ENCODE measurements around the gene NOD2. TPM values are rescaled to one million over a fixed set of nuclear protein-coding genes. Genes with fewer than 3 reads are reported as not detected.

Gene NOD2
- total and polyA plus RNA-seq, 2 of the 13 experiments (the other 11 are each of a cell fraction or from before 2014, with no cell fraction given): 0.27 to 0.81 TPM

DNA sequence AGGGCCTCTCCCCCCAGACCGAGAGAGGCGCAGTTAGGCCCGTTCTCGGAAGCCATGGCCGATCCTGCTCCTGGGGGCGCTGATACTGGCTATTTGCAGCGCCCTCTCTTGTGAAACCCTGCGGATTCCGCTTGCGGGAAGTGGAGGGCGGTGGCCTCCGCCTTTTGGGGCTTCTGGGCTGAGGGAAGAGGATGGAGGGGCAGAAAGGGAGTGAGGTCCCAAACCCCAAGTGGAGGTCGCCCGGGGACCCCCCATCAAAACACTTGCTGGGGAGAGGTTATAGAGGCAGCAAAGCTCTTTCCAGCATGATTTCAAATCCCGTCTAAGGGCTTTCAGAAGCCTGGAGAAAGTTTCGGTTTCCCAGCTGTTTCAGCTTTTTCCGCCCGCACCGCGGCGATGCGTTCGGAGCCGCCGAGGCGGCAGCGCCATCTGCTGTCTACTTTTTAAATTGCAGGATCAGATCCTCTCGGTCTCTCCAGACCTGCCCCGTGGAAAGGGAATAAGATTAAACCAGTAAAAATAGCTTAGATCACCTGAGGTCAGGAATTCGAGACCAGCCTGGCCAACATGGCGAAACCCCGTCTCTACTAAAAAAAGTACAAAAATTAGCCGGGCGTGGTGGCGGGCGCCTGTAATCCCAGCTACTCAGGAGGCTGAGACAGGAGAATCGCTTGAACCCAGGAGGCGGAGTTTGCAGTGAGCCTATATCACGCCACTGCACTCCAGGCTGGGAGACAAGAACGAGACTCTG, 28.1 kb upstream of the NOD2 start (continued):
- TF ChIP-seq KIAA2018 (CRISPR knock-in tag; IDR thresholded peaks at IDR 0.05; ENCODE audit: borderline replicate concordance): no peak
- TF ChIP-seq ZBTB21 (CRISPR knock-in tag; IDR thresholded peaks at IDR 0.05): no peak
- TF ChIP-seq SOX6 (IDR thresholded peaks at IDR 0.05): no peak
- TF ChIP-seq SOX6 (CRISPR knock-in tag; IDR thresholded peaks at IDR 0.05): no peak
- no peak for TF ChIP-seq ZBTB7A (CRISPR knock-in tag; IDR thresholded peaks at IDR 0.05)
- no peak for TF ChIP-seq EEA1 (CRISPR knock-in tag; IDR thresholded peaks at IDR 0.05; ENCODE audit: borderline replicate concordance)
- TF ChIP-seq SP1 (IDR thresholded peaks at IDR 0.05): no peak
- no peak for TF ChIP-seq SP1 (CRISPR knock-in tag; IDR thresholded peaks at IDR 0.05)
- no peak; the same call in none of the 2 replicates for TF ChIP-seq ZNF607 (CRISPR knock-in tag; IDR thresholded peaks at IDR 0.05; ENCODE audit: borderline replicate concordance)
- TF ChIP-seq ZNF768 (CRISPR knock-in tag; IDR thresholded peaks at IDR 0.05): peak; percentile 23; the same call in 1 of the 2 replicates
- TF ChIP-seq ZNF589 (CRISPR knock-in tag; conservative IDR thresholded peaks at IDR 0.05): no peak
- TF ChIP-seq ADNP (CRISPR knock-in tag; IDR thresholded peaks at IDR 0.05): no peak
- no peak for TF ChIP-seq TBP (CRISPR knock-in tag; IDR thresholded peaks at IDR 0.05)
- TF ChIP-seq E2F1 (CRISPR knock-in tag; IDR thresholded peaks at IDR 0.05): no peak
- no peak for TF ChIP-seq ZNF558 (CRISPR knock-in tag; IDR thresholded peaks at IDR 0.05; ENCODE audit: borderline replicate concordance)
- TF ChIP-seq ZMYM4 (CRISPR knock-in tag; IDR thresholded peaks at IDR 0.05): 0 out of 2 replicates have a peak, but pooled peaks have one; percentile 30
- TF ChIP-seq ZNF343 (CRISPR knock-in tag; IDR thresholded peaks at IDR 0.05): 0 out of 2 replicates have a peak, but pooled peaks have one; percentile 35
- no peak for TF ChIP-seq CSRNP2 (CRISPR knock-in tag; conservative IDR thresholded peaks at IDR 0.05; ENCODE audit: low read depth)
- no peak for TF ChIP-seq HIVEP1 (CRISPR knock-in tag; IDR thresholded peaks at IDR 0.05)
- no peak for TF ChIP-seq KDM6A (CRISPR knock-in tag; IDR thresholded peaks at IDR 0.05; ENCODE audit: low read depth)
- 0 out of 2 replicates have a peak, but pooled peaks have one; percentile 10 for TF ChIP-seq THAP11 (CRISPR knock-in tag; IDR thresholded peaks at IDR 0.05)

Data from HepG2 (cell line).